ENCODE data around the gene FGGY.
A peak's percentile ranks its signal among the peaks of the same experiment; 100 is the strongest.

Gene FGGY

DNA sequence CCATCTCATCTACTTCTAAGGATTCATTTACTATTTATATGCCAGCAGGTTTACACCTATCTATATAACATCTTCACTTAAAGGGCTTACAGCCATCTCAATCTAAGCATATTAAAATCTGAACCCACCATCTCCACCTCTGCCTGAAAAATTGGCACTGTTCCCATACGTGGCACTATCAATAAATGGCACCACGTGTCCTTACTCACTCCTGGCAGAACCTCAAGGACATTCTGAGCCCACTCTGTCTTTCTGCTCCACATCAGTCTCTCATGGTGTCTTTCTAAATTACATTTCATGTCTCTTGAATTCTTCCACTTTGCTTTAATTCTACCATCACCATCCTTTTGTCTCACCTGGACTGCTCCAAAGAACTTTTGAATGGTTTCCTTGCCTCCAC is 445.6 kb downstream of the FGGY start:
- peak overlapping the region; percentile 63 for H3K27ac ChIP-seq
- no peak for TF ChIP-seq CTCF (conservative IDR thresholded peaks at IDR 0.05)

DNA sequence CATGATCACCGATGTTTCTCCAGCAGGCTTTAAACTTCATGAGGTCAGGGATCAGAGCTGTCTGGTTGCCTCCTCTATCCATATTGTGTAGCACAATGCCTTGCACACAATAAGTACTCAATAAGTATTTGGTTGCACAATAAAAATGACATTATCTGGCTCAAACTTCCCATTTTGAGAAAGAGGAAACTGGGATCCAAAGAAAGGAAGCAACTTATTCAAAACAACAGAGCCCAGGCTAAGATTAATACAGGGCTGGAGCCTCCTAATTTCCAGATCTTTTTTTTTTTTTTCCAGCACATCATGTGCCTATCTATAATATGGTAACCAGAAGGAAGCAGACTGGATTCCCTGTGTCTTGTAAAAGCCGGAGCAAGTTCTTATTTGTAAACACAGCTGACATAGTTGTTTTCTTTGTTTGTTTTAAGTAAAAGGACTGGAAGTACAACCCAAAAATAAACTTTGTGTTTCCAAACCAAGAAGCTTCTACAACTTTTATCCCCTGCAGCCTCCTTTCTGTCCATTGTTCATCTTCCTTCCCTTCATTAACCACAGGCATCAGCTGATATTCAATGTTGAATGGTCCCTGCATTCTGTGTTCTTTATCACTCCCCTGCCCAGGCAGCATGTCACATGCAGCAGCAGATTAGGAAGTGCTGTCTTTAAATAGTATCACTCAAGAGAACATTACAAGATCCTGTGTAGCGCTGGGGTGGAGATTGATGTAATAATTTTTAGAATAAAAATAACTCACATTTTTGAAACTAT is 446.6 kb downstream of the FGGY start:
- TF ChIP-seq CTCF (conservative IDR thresholded peaks at IDR 0.05): no peak
- peak overlapping the region; percentile 63 for H3K27ac ChIP-seq

GRCh38 chr1:59747420-59748024 is 450.6 kb downstream of the FGGY start:
- no peak overlapping the region for H3K27ac ChIP-seq
- no peak for TF ChIP-seq CTCF (conservative IDR thresholded peaks at IDR 0.05)

GRCh38 chr1:59748123-59748522 is 451.2 kb downstream of the FGGY start:
- H3K27ac ChIP-seq: no peak overlapping the region
- no peak for TF ChIP-seq CTCF (conservative IDR thresholded peaks at IDR 0.05)

GRCh38 chr1:59750328-59751003 is 453.6 kb downstream of the FGGY start:
- no peak for TF ChIP-seq CTCF (conservative IDR thresholded peaks at IDR 0.05)
- no peak overlapping the region for H3K27ac ChIP-seq

- no peak for TF ChIP-seq CTCF (conservative IDR thresholded peaks at IDR 0.05)
- no peak overlapping the region for H3K27ac ChIP-seq
Measured at GRCh38 chr1:59751004-59751395, 454.1 kb downstream of the FGGY start.

- TF ChIP-seq CTCF (conservative IDR thresholded peaks at IDR 0.05): no peak
Measured at GRCh38 chr1:59751801-59752200, 454.9 kb downstream of the FGGY start.

More at GRCh38 chr1:59751801-59752200, 454.9 kb downstream of the FGGY start:
- H3K27ac ChIP-seq: no peak overlapping the region

Measured in VCaP (cell line).